Activated CD4-positive, alpha-beta T cell treated with anti-CD3 and anti-CD28 coated beads, Interleukin-2, amount 10 ng/mL, durations not matched to agents 7 days and 5 days (primary cell): ENCODE data around the gene KCNJ4. TPM values are rescaled to one million over a fixed set of nuclear protein-coding genes. Genes with fewer than 3 reads are reported as not detected.
A peak's percentile ranks its signal among the peaks of the same experiment; 100 is the strongest.

Experiments used
- CTCF ChIA-PET: fragments of 350-600 bp; sonication (Branson Sonifier 250); formaldehyde crosslinking; loops from one replicate; lab custom pipeline; 2021; ENCODE audit warnings: antibody characterized with exemption; lab: Charles Lee
- POLR2A ChIA-PET: fragments of 350-600 bp; sonication (Branson Sonifier 250); formaldehyde crosslinking; loops from one replicate; lab custom pipeline; 2021; ENCODE audit warnings: antibody characterized with exemption; lab: Charles Lee
- DNase-seq: peaks from one replicate; pipeline ENCODE4 v3.0.0-alpha.2; 2020
- H3K27ac Mint-ChIP-seq: one replicate; pipeline ENCODE4 v1.8.0; 2021; ENCODE audit warnings: mild to moderate bottlenecking, moderate library complexity, mixed read lengths
- H3K27me3 Mint-ChIP-seq: one replicate; pipeline ENCODE4 v1.8.0; 2021; ENCODE audit warnings: mixed read lengths
- H3K36me3 Mint-ChIP-seq: one replicate; pipeline ENCODE4 v1.8.0; 2021; ENCODE audit warnings: low read depth, mixed read lengths
- H3K4me1 Mint-ChIP-seq: one replicate; pipeline ENCODE4 v1.8.0; 2021; ENCODE audit warnings: mixed read lengths
- H3K4me3 Mint-ChIP-seq: one replicate; pipeline ENCODE4 v1.8.0; 2021; ENCODE audit warnings: mild to moderate bottlenecking, moderate library complexity, mixed read lengths
- H3K9me3 Mint-ChIP-seq: one replicate; pipeline ENCODE4 v1.8.0; 2021; ENCODE audit warnings: mixed read lengths
- total RNA-seq, 2 experiments: library from RNA; stranded (reverse); gene quantifications; one replicate each; pipeline ENCODE4 v1.2.3, GENCODE V29; 2021

The KCNJ4 gene
- total RNA-seq, 2 experiments from 2014 or later, result not detected

DNA sequence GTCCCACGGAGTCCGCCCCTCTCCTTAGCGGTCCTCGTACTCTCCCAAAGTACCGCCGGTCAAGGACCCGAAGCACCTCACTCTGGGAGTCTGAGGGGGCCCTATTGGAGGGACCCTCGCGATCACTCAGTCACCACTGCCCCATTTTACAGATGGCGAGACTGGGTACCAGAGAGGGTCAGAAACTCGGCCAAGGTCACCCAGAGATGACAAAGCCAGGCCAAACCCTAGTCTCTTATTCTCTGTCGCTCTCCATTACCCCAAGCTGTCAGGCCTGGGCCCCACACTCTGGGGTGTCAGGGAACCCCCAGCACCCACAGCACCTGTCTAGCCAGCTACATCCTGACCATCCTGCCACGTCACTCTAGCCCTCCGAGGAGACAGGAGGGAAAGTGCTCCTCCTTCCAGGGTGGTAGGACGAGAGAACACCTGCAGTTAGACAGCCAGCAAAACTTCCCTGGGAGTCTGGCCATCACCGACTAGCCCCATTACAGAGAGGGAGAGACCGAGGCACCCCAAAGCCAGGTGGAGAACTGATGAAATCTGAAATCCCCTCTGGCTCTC lies 1.4 kb upstream of the KCNJ4 start:
- POLR2A ChIA-PET, result no interaction called here
- Mint-ChIP-seq H3K4me3 (peak overlapping the region; percentile 53), H3K4me1 (peaks cover 13% of the 10 kb centered on the region), H3K36me3 (no peaks in the 10 kb centered on the region), H3K27ac (no peak overlapping the region), H3K27me3 (peaks cover 69% of the 10 kb centered on the region), H3K9me3 (no peaks in the 10 kb centered on the region)
- CTCF ChIA-PET, result no interaction called here
- DNase-seq, result no peak

DNA sequence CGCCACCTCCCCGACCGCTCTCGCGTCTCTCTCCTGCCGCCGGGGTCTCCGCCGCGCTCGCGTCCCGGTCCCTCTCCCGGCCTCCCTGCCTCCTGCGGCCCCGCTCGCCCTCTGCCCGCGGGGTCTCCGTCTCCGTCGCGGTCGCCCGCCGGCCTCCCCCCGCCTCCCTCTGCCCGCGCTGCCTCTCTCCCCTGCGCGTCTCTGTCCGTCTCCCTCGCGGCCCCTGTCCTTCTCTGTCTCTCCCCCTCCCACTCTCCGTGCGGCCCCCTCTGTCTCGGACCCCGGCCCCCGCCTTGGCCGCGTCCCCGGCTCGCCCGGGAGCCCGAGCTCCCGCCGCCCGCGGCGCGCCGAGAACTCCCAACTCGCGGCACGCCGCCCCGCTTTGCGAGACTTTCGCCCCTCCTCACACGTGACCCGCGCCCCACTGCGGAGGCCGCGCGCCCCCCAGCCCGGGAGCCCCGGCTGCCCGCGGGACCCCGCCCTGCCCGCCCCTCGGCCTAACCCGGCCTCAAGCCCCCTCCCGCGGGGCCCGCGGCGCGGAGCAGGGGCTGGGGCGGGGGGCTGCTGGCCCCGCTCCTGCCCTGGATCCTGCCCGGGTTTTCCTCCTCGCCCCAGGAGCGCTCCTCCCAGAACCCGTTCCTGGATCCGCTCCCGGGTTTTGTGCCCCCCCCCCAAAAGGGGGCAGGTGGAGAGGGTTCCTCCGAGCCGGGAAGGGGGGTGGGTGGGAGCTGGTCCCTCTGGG lies 702 bp upstream of the KCNJ4 start:
- Mint-ChIP-seq H3K36me3 (no peaks in the 10 kb centered on the region), H3K9me3 (no peaks in the 10 kb centered on the region), H3K4me1 (peaks cover 13% of the 10 kb centered on the region), H3K4me3 (no peak overlapping the region), H3K27ac (no peak overlapping the region), H3K27me3 (peaks cover 65% of the 10 kb centered on the region)
- no peak for DNase-seq
- ChIA-PET POLR2A (no interaction called here), CTCF (no interaction called here)

DNA sequence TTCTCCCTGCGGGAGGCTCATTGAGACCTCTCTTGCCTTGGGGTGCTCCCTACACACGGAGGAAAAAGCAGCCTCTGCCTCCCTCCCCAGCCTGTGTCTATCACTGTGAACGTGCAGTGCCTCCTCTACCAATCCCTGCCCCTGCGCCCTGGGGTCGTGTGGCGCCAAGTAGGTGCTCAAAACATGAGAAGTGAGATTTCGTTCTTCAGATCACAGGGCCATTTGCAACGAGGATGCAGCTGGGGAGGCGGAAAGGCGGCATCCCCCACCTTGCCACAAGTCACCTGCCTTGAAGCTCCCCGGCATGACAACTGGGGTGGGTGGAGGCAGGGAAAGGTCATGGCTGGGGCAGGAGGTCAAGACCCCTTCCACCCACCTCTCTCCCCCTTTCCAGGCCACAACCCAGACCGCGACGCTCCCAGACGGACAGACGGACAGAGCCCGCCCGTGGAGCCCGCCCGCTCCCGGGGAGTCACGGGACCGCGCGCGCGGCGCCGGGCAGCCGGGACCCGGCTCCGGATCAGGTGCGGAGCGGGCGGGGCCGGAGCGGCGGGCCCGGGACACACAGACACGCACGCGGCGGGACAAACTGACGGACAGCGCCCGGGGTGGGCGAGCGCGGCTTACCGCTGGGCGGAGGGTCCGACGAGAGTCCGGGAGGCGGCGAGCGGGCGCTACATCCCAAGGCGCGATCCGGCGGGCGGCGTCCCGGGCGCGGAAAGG lies 485 bp downstream of the KCNJ4 start:
- ChIA-PET POLR2A (no interaction called here), CTCF (no interaction called here)
- DNase-seq, result no peak
- Mint-ChIP-seq H3K27me3 (peaks cover 65% of the 10 kb centered on the region), H3K4me1 (peaks cover 13% of the 10 kb centered on the region), H3K27ac (peak overlapping the region; percentile 25), H3K4me3 (peak overlapping the region; percentile 70), H3K36me3 (no peaks in the 10 kb centered on the region), H3K9me3 (no peaks in the 10 kb centered on the region)

DNA sequence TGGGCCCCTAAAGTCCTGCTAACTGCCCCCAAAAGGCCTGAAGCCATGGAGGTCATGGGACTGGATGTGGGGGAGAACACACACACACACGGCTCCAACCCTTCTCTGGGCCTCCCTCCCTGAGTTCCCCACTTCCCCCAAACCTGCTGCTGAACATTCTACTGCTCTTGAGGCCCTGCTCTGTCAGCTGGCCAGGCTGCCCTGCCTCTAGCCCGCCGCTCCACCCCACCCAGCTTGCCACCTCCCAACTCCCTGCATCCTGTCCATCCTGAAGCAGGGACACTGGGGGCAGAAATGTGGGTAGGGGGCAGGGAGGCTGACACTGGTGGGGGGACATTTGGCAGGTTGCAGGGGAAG lies 1.0 kb downstream of the KCNJ4 start:
- Mint-ChIP-seq H3K27me3 (peaks cover 60% of the 10 kb centered on the region), H3K36me3 (no peaks in the 10 kb centered on the region), H3K27ac (no peak overlapping the region), H3K4me3 (no peak overlapping the region), H3K9me3 (no peaks in the 10 kb centered on the region), H3K4me1 (peaks cover 13% of the 10 kb centered on the region)
- DNase-seq, result no peak
- ChIA-PET CTCF (interaction anchor here (1.1 kb wide), 1 partner anchor 8 kb away, joined by 6 read pairs; no protein-coding TSS in a partner anchor), POLR2A (no interaction called here)

DNA sequence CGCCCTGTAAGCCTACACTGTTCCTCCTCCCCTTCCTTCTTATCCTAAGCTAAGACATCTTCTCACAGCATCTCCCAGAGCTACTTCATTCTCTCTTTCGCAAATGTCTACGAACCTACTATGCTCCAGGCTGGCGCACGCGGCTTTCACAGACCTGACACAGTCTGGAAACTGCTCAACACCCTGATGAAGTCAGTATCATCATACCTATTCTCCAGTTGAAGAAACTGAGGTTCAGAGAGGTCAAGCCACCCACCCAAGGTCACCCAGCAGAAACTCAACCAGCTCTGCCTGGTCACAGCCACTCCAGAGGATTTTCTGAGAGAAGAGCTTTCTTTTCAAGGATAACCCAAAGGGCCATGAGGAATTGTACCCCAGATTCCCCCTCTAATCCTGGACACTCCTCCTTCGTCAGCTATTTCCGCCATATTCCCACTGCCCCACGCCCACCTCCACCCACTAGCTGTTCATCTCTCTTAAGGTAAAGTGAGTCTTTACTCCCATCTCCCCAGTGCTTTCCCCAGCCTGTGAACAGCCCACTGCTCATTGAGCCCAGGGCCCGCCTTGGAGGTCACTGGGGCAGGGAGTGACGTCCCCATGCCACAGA lies 1.8 kb downstream of the KCNJ4 start:
- Mint-ChIP-seq H3K4me3 (no peak overlapping the region), H3K27ac (no peak overlapping the region), H3K4me1 (peaks cover 13% of the 10 kb centered on the region), H3K27me3 (peaks cover 52% of the 10 kb centered on the region), H3K9me3 (no peaks in the 10 kb centered on the region), H3K36me3 (no peaks in the 10 kb centered on the region)
- ChIA-PET POLR2A (no interaction called here), CTCF (interaction anchor here (1.1 kb wide), 1 partner anchor 8 kb away, joined by 6 read pairs; no protein-coding TSS in a partner anchor)
- DNase-seq, result no peak

DNA sequence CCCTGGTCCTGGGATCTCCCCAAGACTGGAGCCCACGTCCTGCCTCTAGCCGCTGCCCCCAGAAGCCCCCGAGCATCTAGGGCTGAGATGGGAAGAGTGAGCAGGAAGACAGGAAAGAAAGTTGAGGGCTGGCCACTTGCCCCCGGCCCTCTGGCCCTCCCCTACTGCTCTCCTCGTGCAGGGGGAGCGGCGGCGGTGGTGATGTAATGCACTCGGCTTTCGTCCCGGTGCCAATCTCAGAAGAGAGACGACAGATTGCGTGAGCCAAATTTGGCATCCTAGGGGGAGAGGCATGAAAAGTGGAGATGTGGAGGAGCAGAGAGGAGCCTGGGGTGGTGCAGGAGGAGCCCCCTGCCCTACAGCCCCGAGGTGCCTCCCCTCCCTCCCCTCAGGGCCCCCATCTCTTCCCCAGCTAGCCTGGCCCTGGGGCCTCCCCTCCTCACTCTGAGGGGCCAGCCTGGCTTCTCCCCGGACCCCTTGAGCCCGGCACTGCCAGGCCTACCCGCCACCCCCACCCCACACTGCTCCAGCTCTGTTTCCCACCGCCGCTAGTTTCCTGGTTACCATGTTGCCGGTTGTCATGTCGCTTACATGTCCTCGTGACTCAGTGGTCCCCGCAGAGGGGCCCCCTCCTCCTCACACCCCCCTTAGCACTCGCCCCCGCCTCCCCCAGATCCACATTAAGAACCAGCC lies 2.5 kb downstream of the KCNJ4 start:
- H3K27ac Mint-ChIP-seq, result no peak overlapping the region
- no peak overlapping the region for H3K4me3 Mint-ChIP-seq
- POLR2A ChIA-PET, result no interaction called here
- peaks cover 45% of the 10 kb centered on the region for H3K27me3 Mint-ChIP-seq
- CTCF ChIA-PET, result interaction anchor here (0.6 to 1.1 kb wide), 3 partner anchors 9 to 168 kb away, joined by 3 to 6 read pairs (median 3); no protein-coding TSS in a partner anchor
- no peaks in the 10 kb centered on the region for H3K36me3 Mint-ChIP-seq
- H3K4me1 Mint-ChIP-seq, result peaks cover 13% of the 10 kb centered on the region
- no peaks in the 10 kb centered on the region for H3K9me3 Mint-ChIP-seq
- no peak for DNase-seq

DNA sequence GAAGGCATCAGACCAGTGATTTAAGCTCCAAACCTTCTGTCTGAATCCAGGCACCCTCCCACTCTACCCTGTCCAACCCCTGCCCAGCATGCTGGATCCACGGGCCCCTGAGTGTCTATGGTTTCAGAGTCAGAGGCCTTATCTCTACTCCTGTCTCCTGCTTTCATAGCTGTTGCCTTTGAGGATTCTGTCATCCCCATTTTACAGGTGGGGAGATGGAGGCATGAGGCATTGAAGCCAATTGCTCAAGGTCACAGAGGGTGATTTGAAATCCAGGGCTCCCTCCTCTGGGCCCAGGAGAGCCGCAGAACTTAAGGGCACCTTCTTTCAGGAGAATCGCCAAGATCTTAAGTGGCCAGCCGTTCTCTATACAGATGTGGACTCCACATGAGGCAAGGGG lies 3.1 kb downstream of the KCNJ4 start:
- Mint-ChIP-seq H3K9me3 (no peaks in the 10 kb centered on the region), H3K36me3 (no peaks in the 10 kb centered on the region), H3K4me1 (peaks cover 11% of the 10 kb centered on the region), H3K4me3 (no peak overlapping the region), H3K27me3 (peaks cover 39% of the 10 kb centered on the region), H3K27ac (no peak overlapping the region)
- DNase-seq, result no peak
- CTCF ChIA-PET, result interaction anchor here (0.6 to 1.2 kb wide), 3 partner anchors 11 to 169 kb away, joined by 3 read pairs; no protein-coding TSS in a partner anchor
- POLR2A ChIA-PET, result no interaction called here

DNA sequence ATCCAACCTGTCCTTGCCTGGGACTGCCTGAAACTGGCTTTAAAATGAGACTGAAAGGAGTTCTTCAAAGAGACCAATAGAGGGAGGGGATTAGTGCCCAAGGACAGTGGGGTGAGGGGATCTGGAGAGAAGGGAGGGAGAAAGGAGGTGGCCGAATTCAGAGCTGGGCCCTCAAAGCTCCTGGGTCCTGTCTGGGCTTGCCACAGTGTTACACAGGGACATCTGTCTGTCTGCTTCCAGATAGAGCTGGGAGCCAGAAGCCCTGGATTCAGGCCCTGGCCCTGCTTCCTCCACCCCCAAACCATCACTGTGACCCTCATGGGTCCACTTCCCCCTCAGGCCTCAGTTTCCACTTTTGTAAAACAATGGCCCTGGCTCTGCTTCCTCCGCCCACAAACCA lies 3.6 kb downstream of the KCNJ4 start:
- POLR2A ChIA-PET, result no interaction called here
- no peak for DNase-seq
- no peaks in the 10 kb centered on the region for H3K36me3 Mint-ChIP-seq
- H3K4me1 Mint-ChIP-seq, result peaks cover 6% of the 10 kb centered on the region
- no peaks in the 10 kb centered on the region for H3K9me3 Mint-ChIP-seq
- no peak overlapping the region for H3K4me3 Mint-ChIP-seq
- CTCF ChIA-PET, result interaction anchor here (1.1 to 1.2 kb wide), 2 partner anchors 12 to 26 kb away, joined by 3 read pairs; no protein-coding TSS in a partner anchor
- peaks cover 34% of the 10 kb centered on the region for H3K27me3 Mint-ChIP-seq
- no peak overlapping the region for H3K27ac Mint-ChIP-seq

DNA sequence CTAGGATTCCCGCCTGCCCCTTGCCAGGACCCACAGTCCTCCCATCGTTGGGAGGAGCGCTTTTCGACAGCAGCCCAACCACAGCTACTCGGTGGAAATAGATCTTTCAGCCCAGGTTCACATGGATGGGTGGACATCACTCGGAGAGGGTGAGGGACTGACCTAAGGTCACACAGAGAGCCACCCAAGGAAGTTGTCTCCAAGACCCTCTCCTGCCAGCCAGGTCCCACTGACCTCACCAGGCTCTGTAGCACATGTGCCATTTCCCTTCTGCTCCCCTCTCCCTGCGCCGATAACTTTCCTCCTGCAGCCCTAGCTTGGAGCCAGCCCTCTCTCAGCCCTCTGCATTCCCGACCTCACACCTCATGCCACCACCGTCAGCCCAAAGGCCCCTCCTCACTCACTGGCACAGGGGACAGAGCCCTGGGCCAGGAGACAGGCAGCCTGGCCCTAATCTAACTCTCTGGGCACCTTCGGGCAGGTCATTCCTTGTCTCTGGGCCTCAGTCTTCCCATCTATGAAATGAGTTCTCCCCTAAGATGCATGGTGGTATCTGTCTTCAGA lies 4.7 kb downstream of the KCNJ4 start:
- CTCF ChIA-PET, result no interaction called here
- POLR2A ChIA-PET, result no interaction called here
- H3K27me3 Mint-ChIP-seq, result peaks cover 32% of the 10 kb centered on the region
- no peak overlapping the region for H3K27ac Mint-ChIP-seq
- no peak overlapping the region for H3K4me3 Mint-ChIP-seq
- H3K36me3 Mint-ChIP-seq, result no peaks in the 10 kb centered on the region
- DNase-seq, result no peak
- H3K4me1 Mint-ChIP-seq, result peaks cover 4% of the 10 kb centered on the region
- no peaks in the 10 kb centered on the region for H3K9me3 Mint-ChIP-seq

DNA sequence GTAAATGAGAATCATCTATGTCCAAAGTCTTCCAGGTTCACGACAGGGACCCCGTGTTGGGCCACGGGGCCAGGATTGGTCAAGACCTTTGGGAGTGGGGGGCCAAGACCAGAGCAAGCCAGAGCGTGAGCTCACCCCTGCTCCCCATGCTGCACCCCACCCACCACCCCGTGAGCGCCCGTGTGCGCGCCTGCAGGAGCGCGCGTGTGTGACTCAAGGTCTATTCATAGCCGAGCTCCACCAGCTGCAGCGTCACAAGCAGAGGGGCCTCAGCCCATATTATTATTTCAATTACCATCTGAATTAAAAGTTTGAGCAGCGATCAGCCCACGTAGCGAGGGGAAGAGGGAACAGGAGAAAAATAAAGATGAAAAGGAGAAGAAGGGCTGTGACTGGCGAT lies 5.2 kb downstream of the KCNJ4 start:
- DNase-seq, result no peak
- Mint-ChIP-seq H3K27me3 (peaks cover 32% of the 10 kb centered on the region), H3K9me3 (no peaks in the 10 kb centered on the region), H3K27ac (no peak overlapping the region), H3K4me3 (no peak overlapping the region), H3K4me1 (peaks cover 4% of the 10 kb centered on the region), H3K36me3 (no peaks in the 10 kb centered on the region)
- ChIA-PET CTCF (no interaction called here), POLR2A (no interaction called here)

DNA sequence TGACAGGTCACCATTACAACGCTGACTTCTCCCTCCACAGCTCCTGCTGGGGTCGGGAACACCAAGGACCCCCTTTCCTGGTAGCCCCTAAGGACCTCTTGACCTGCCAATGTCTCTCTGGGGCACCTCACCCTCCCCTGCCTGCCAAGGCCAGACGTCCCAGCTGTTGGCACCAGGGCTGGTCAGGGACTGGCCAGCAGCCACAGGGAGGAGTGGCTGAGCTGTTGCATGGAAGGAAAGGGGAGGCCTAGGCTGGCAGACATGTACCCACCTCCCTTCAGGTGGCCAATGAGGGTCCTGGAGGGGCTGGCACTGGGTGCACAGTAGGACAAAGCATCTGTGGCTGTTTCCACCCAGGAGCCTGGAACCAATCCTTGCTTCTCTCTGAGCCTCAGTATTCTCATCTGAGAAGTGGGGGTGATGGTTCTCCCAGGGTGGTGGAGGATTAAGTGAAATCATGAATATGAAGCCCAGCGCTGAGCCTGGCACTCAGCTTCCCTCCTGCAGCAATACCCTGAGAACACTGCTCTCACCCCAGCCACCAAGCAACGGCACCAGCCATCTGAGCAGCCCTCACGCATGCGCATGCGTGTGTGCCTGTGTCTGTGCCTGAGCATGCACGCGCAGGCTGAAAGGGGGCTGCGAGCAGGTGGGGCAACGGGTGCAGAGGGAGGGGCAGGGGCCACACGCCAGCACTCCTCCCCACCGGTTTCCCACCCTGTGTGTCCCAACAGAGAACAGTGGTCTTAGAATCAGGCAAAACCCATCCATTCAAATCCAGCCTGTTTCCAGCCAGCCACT lies 5.9 kb downstream of the KCNJ4 start:
- no peak overlapping the region for H3K4me3 Mint-ChIP-seq
- H3K9me3 Mint-ChIP-seq, result no peaks in the 10 kb centered on the region
- H3K36me3 Mint-ChIP-seq, result no peaks in the 10 kb centered on the region
- H3K27me3 Mint-ChIP-seq, result peaks cover 28% of the 10 kb centered on the region
- H3K4me1 Mint-ChIP-seq, result no peaks in the 10 kb centered on the region
- DNase-seq, result no peak
- H3K27ac Mint-ChIP-seq, result no peak overlapping the region
- POLR2A ChIA-PET, result no interaction called here
- CTCF ChIA-PET, result interaction anchor here (0.9 to 1.3 kb wide), 2 partner anchors 14 to 20 kb away, joined by 3 read pairs; no protein-coding TSS in a partner anchor
